Kidney epithelial cell (primary cell): ENCODE measurements around the gene U2AF1L4. TPM values are rescaled to one million over a fixed set of nuclear protein-coding genes. Genes with fewer than 3 reads are reported as not detected.
"Not testable (repeated sequence)": the region's sequence is repeated elsewhere in the genome, so short reads cannot be mapped to it uniquely, and the experiment has no call there.

Experiments
- DNase-seq: peaks from one replicate; pipeline ENCODE4 v3.0.0-alpha.2; 2010; ENCODE audit warnings: low read depth
- H3K27me3 ChIP-seq: 2 replicates; pipeline ENCODE4 v1.6.0; 2011; ENCODE audit warnings: low read length; ENCODE audit not compliant: control insufficient read depth, insufficient read depth
- H3K36me3 ChIP-seq: 2 replicates; pipeline ENCODE4 v1.5.1; 2011; ENCODE audit warnings: low read length; ENCODE audit not compliant: control insufficient read depth, insufficient read depth
- H3K4me3 ChIP-seq: 2 replicates; pipeline ENCODE4 v1.5.1; 2011; ENCODE audit warnings: low read depth, mild to moderate bottlenecking, control low read depth, low read length
- CTCF ChIP-seq: IDR thresholded peaks from 2 replicates; pipeline ENCODE4 v1.5.1; 2011; ENCODE audit warnings: mild to moderate bottlenecking, moderate library complexity, low read length, control low read depth, inconsistent platforms; ENCODE audit not compliant: insufficient read depth, poor library complexity, severe bottlenecking
- total RNA-seq: library from RNA; depleted of rRNA; stranded (reverse); fragments of >200 nt; gene quantifications from 2 replicates; pipeline ENCODE4 v1.2.3, GENCODE V29; 2015

The U2AF1L4 gene
- total RNA-seq, 1 donor from 2014 or later: 15.5 TPM

- TF ChIP-seq CTCF: no peak
- no peak for DNase-seq
- H3K27me3 ChIP-seq: no peaks in the 10 kb centered on the region
- H3K36me3 ChIP-seq: peaks cover 9% of the 10 kb centered on the region
- no peak overlapping the region for H3K4me3 ChIP-seq
Measured at GRCh38 chr19:35725216-35725861, 19.9 kb downstream of the U2AF1L4 start.

- H3K36me3 ChIP-seq: peaks cover 8% of the 10 kb centered on the region
- no peak for DNase-seq
Measured at GRCh38 chr19:35724560-35724959, 20.7 kb downstream of the U2AF1L4 start.

GRCh38 chr19:35724132-35724531, 21.1 kb downstream of the U2AF1L4 start:
- H3K27me3 ChIP-seq, H3K36me3 ChIP-seq, H3K4me3 ChIP-seq, DNase-seq: not testable (repeated sequence)

More at GRCh38 chr19:35724560-35724959, 20.7 kb downstream of the U2AF1L4 start:
- no peak for TF ChIP-seq CTCF
- Histone ChIP-seq H3K27me3 (no peaks in the 10 kb centered on the region), H3K4me3 (no peak overlapping the region)

- Histone ChIP-seq H3K36me3 (peaks cover 8% of the 10 kb centered on the region), H3K27me3 (no peaks in the 10 kb centered on the region), H3K4me3 (no peak overlapping the region)
- no peak for TF ChIP-seq CTCF
- DNase-seq: no peak
Measured at GRCh38 chr19:35723671-35724070, 21.5 kb downstream of the U2AF1L4 start.

- Histone ChIP-seq H3K4me3 (no peak overlapping the region), H3K27me3 (no peaks in the 10 kb centered on the region), H3K36me3 (peaks cover 8% of the 10 kb centered on the region)
- TF ChIP-seq CTCF: no peak
- no peak for DNase-seq
Measured at GRCh38 chr19:35722897-35723296, 22.3 kb downstream of the U2AF1L4 start.

GRCh38 chr19:35722461-35722860, 22.8 kb downstream of the U2AF1L4 start:
- no peak for DNase-seq
- Histone ChIP-seq H3K36me3 (peaks cover 8% of the 10 kb centered on the region), H3K4me3 (no peak overlapping the region), H3K27me3 (no peaks in the 10 kb centered on the region)
- TF ChIP-seq CTCF: no peak
